WI38 (cell line): ENCODE data around the gene STIM1.

Experiments
- H3K4me3 ChIP-seq: 2 replicates; pipeline ENCODE4 v1.5.1; 2011; ENCODE audit warnings: low read depth, mild to moderate bottlenecking, control low read depth, low read length
- CTCF ChIP-seq: IDR thresholded peaks from 2 replicates; pipeline ENCODE4 v1.5.1; 2012; ENCODE audit warnings: low read depth, mild to moderate bottlenecking, control low read depth, low read length

Gene STIM1

DNA sequence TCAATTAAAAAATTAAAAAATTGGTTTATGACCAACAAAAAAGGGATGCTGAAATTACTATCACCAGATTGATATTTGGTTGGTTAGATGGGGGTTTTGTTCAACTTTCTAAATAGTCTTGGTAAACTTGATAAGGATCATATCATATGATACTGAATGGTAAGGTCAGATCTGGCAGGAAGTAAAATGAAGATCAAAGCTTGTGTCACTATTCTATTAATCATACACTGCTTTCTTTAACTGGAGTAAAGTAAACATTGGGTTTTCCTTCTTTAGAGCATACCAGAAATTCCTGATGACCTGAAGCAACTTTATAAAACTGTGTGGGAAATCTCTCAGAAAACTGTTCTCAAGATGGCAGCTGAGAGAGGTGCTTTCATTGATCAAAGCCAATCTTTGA is 279.3 kb downstream of the STIM1 start:
- no peak for TF ChIP-seq CTCF
- H3K4me3 ChIP-seq: no peak overlapping the region

DNA sequence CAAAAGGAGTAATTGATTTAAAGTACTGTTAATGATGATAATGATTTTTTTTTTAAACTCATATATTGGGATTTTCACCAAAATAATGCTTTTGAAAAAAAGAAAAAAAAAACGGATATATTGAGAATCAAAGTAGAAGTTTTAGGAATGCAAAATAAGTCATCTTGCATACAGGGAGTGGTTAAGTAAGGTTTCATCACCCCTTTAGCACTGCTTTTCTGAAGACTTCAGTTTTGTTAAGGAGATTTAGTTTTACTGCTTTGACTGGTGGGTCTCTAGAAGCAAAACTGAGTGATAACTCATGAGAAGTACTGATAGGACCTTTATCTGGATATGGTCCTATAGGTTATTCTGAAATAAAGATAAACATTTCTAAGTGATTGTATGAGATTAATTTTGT is 283.0 kb downstream of the STIM1 start:
- no peak for TF ChIP-seq CTCF
- H3K4me3 ChIP-seq: no peak overlapping the region

- H3K4me3 ChIP-seq: no peak overlapping the region
- no peak for TF ChIP-seq CTCF
These were observed 284.7 kb downstream of the STIM1 start for GRCh38 chr11:4140067-4140636.
